H1 (cell line): Measurements from ENCODE around the gene FAF2. TPM values are rescaled to one million over a fixed set of nuclear protein-coding genes. Genes with fewer than 3 reads are reported as not detected.

Experiments
- KDM4A ChIP-seq: IDR thresholded peaks from one replicate; pipeline ENCODE4 v1.7.1; 2012; ENCODE audit warnings: low read depth, mild to moderate bottlenecking, moderate library complexity, low read length, inconsistent platforms; ENCODE audit not compliant: severe bottlenecking
- SP4 ChIP-seq: IDR thresholded peaks from 2 replicates; pipeline ENCODE4 v1.6.1; 2012; ENCODE audit warnings: low read length, inconsistent platforms
- polyA plus RNA-seq, 7 experiments: library from polyadenylated mRNA; depleted of rRNA in 3 of 7; stranded (reverse) in 5 of 7; unstranded in 2 of 7; fragments of >200 nt in 5 of 7; fragments of 200-250 nt in 2 of 7; gene quantifications; 1 replicate in 5 of 7; 2 replicates in 1 of 7; 4 replicates in 1 of 7; pipeline versions ENCODE4 v1.2.1 to v1.2.3, GENCODE V29; 2011 to 2013; ENCODE audit warnings: missing spikeins in 2 of 7, mixed read lengths in 2 of 7
- total RNA-seq: library from RNA; stranded (reverse); fragmentation: NEBNext Ultra II Directional; extraction: Animal tissue kit (Norgen Biotek cat#: 25700); gene quantifications from 2 replicates; pipeline ENCODE4 v1.2.1, GENCODE V29; 2021

Gene FAF2
- total and polyA plus RNA-seq, 2 of the 8 experiments (the other 6 are each of a cell fraction or from before 2014, with no cell fraction given) = 20.8 to 35.8 TPM

DNA sequence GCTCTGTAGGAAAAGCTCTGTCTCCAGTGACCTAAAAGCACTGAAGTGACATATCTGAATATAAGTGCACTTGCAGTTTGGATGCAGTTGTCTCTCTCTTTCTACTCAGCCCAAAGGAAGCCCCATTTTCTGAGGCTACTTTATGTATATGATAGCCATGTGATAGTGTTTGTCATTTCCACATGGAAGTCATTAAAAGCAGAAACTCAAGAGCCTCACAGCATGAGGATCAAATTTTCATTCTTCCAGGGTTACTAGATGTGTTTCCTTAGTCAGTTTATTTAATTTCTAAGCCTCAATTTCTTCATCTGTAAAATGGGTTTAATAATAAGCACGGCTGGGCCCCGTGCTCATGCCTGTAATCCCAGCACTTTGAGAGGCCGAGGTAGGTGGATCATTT is 52.3 kb downstream of the FAF2 start (continued):
- TF ChIP-seq KDM4A (no peak), SP4 (no peak)
